SK-N-MC (cell line): ENCODE measurements around the gene LAMC1.

ENCODE experiments used
- DNase-seq: peaks from one replicate; pipeline ENCODE4 v3.0.0-alpha.2; 2011; ENCODE audit warnings: low read depth, low spot score
- H3K27ac ChIP-seq: fragments of 200-600 bp; sonication (generic); 2 replicates; pipeline ENCODE4 v1.5.1; 2016; ENCODE audit warnings: mixed run types
- H3K36me3 ChIP-seq: fragments of 200-600 bp; sonication (generic); 2 replicates; pipeline ENCODE4 v1.6.1; 2017; ENCODE audit warnings: antibody characterized with exemption, low read length, mixed read lengths; ENCODE audit not compliant: insufficient read depth
- H3K4me3 ChIP-seq: fragments of 200-600 bp; sonication (generic); 2 replicates; pipeline ENCODE4 v1.5.1; 2016
- H3K9ac ChIP-seq: fragments of 200-600 bp; sonication (generic); 2 replicates; pipeline ENCODE4 v1.8.0; 2017; ENCODE audit warnings: mixed run types, mixed read lengths; ENCODE audit not compliant: insufficient read length
- H3K9me3 ChIP-seq: fragments of 200-600 bp; sonication (generic); 2 replicates; pipeline ENCODE4 v1.6.1; 2017; ENCODE audit warnings: low read depth, mild to moderate bottlenecking, antibody characterized with exemption, low read length, moderate library complexity, mixed read lengths
- EZH2 ChIP-seq: fragments of 200-600 bp; sonication (generic); IDR thresholded peaks from one replicate; pipeline ENCODE4 v1.6.1; 2017; ENCODE audit warnings: antibody characterized with exemption
- FOXP2 ChIP-seq: optimal IDR thresholded peaks from 2 replicates; pipeline ENCODE3; 2011; ENCODE audit warnings: mild to moderate bottlenecking, moderate library complexity; ENCODE audit not compliant: insufficient read depth; ENCODE audit errors: extremely low read length, control extremely low read depth
- POLR2AphosphoS5 ChIP-seq: IDR thresholded peaks from 2 replicates; pipeline ENCODE4 v1.6.1; 2012; ENCODE audit warnings: mild to moderate bottlenecking, low read depth, low read length, borderline replicate concordance

LAMC1 gene

GRCh38 chr1:182993746-182994145 is 29.5 kb upstream of the LAMC1 start:
- Histone ChIP-seq H3K27ac (no peak overlapping the region), H3K36me3 (no peaks in the 10 kb centered on the region), H3K9ac (no peak overlapping the region), H3K9me3 (no peaks in the 10 kb centered on the region), H3K4me3 (no peak overlapping the region)
- TF ChIP-seq POLR2AphosphoS5 (no peak), EZH2 (no peak), FOXP2 (no peak)
- DNase-seq, result no peak

- no peak for TF ChIP-seq POLR2AphosphoS5
- TF ChIP-seq FOXP2, result no peak
- no peak for TF ChIP-seq EZH2
- Histone ChIP-seq H3K4me3 (no peak overlapping the region), H3K36me3 (no peaks in the 10 kb centered on the region), H3K9me3 (no peaks in the 10 kb centered on the region), H3K9ac (no peak overlapping the region), H3K27ac (no peak overlapping the region)
- DNase-seq, result no peak
Observed at GRCh38 chr1:182995894-182996293, 27.3 kb upstream of the LAMC1 start.

GRCh38 chr1:182996816-182997215 is 26.4 kb upstream of the LAMC1 start:
- H3K27ac ChIP-seq, result no peak overlapping the region
- H3K4me3 ChIP-seq, result no peak overlapping the region
- TF ChIP-seq EZH2 (no peak), FOXP2 (no peak), POLR2AphosphoS5 (no peak)
- no peak overlapping the region for H3K9ac ChIP-seq
- no peaks in the 10 kb centered on the region for H3K36me3 ChIP-seq
- no peak for DNase-seq
- no peaks in the 10 kb centered on the region for H3K9me3 ChIP-seq

GRCh38 chr1:182998482-182998881 is 24.7 kb upstream of the LAMC1 start:
- no peak for TF ChIP-seq POLR2AphosphoS5
- TF ChIP-seq FOXP2, result no peak
- no peak for TF ChIP-seq EZH2
- no peak overlapping the region for H3K9ac ChIP-seq
- H3K9me3 ChIP-seq, result no peaks in the 10 kb centered on the region

GRCh38 chr1:183000167-183000962 is 22.9 kb upstream of the LAMC1 start:
- TF ChIP-seq FOXP2 (no peak), EZH2 (no peak), POLR2AphosphoS5 (no peak)
- H3K36me3 ChIP-seq, result no peaks in the 10 kb centered on the region
- H3K9ac ChIP-seq, result no peak overlapping the region
- no peak overlapping the region for H3K4me3 ChIP-seq
- DNase-seq, result no peak
- H3K27ac ChIP-seq, result no peak overlapping the region
- no peaks in the 10 kb centered on the region for H3K9me3 ChIP-seq

More at GRCh38 chr1:182998482-182998881, 24.7 kb upstream of the LAMC1 start:
- H3K36me3 ChIP-seq, result no peaks in the 10 kb centered on the region
- no peak for DNase-seq
- no peak overlapping the region for H3K27ac ChIP-seq
- H3K4me3 ChIP-seq, result no peak overlapping the region

GRCh38 chr1:183002267-183002666 is 21.0 kb upstream of the LAMC1 start:
- no peaks in the 10 kb centered on the region for H3K9me3 ChIP-seq
- TF ChIP-seq FOXP2, result no peak
- TF ChIP-seq POLR2AphosphoS5, result no peak
- TF ChIP-seq EZH2, result no peak
- H3K4me3 ChIP-seq, result no peak overlapping the region
- H3K9ac ChIP-seq, result no peak overlapping the region
- H3K27ac ChIP-seq, result no peak overlapping the region
- H3K36me3 ChIP-seq, result no peaks in the 10 kb centered on the region
- no peak for DNase-seq

- Histone ChIP-seq H3K4me3 (no peak overlapping the region), H3K27ac (no peak overlapping the region), H3K36me3 (no peaks in the 10 kb centered on the region), H3K9ac (no peak overlapping the region), H3K9me3 (no peaks in the 10 kb centered on the region)
- no peak for TF ChIP-seq EZH2
- no peak for TF ChIP-seq FOXP2
- no peak for TF ChIP-seq POLR2AphosphoS5
- DNase-seq, result no peak
Observed at GRCh38 chr1:183002797-183003196, 20.4 kb upstream of the LAMC1 start.

- H3K4me3 ChIP-seq, result no peak overlapping the region
- H3K9me3 ChIP-seq, result no peaks in the 10 kb centered on the region
- no peak overlapping the region for H3K9ac ChIP-seq
- DNase-seq, result no peak
- H3K27ac ChIP-seq, result no peak overlapping the region
- no peaks in the 10 kb centered on the region for H3K36me3 ChIP-seq
- TF ChIP-seq EZH2 (no peak), POLR2AphosphoS5 (no peak), FOXP2 (no peak)
Observed at GRCh38 chr1:183003203-183003602, 20.0 kb upstream of the LAMC1 start.

- TF ChIP-seq EZH2, result no peak
- no peak for TF ChIP-seq FOXP2
- no peak for TF ChIP-seq POLR2AphosphoS5
- DNase-seq, result no peak
- no peak overlapping the region for H3K4me3 ChIP-seq
- H3K36me3 ChIP-seq, result no peaks in the 10 kb centered on the region
- no peaks in the 10 kb centered on the region for H3K9me3 ChIP-seq
- no peak overlapping the region for H3K27ac ChIP-seq
- no peak overlapping the region for H3K9ac ChIP-seq
Observed at GRCh38 chr1:183004141-183004540, 19.1 kb upstream of the LAMC1 start.
